Endothelial cell of umbilical vein (primary cell): Measurements from ENCODE around the gene SH3BP1.

Source experiments
- CTCF ChIP-seq, 2 donors: IDR thresholded peaks; 1 replicate in 1 of 2; 2 replicates in 1 of 2; pipeline ENCODE4 v1.5.1; 2011; ENCODE audit warnings: low read length in 2 of 2, mild to moderate bottlenecking in 2 of 2, moderate library complexity in 2 of 2, control low read depth in 1 of 2, inconsistent platforms in 1 of 2, low read depth in 1 of 2; ENCODE audit not compliant: insufficient read depth in 1 of 2; ENCODE audit errors: extremely low read depth in 1 of 2
- MAX ChIP-seq: IDR thresholded peaks from 2 replicates; pipeline ENCODE4 v1.6.1; 2011; ENCODE audit not compliant: insufficient read depth, insufficient read length

GRCh38 chr22:37703906-37704305 lies 64.4 kb downstream of the SH3BP1 start:
- TF ChIP-seq CTCF (IDR thresholded peaks at IDR 0.05; ENCODE audit: extremely low read depth in 1 of 2, insufficient read depth in 1 of 2, low read depth in 1 of 2, low read length in 2 of 2) (no peak), MAX (no peak)
